Spinal cord (tissue), 10 donors: Measurements from ENCODE around the gene ETNK1. TPM values are rescaled to one million over a fixed set of nuclear protein-coding genes. Genes with fewer than 3 reads are reported as not detected.
"Not testable (repeated sequence)": the region's sequence is repeated elsewhere in the genome, so short reads cannot be mapped to it uniquely, and the experiment has no call there.

Source experiments
- DNase-seq, 6 donors: peaks; one replicate each; pipeline versions ENCODE4 v3.0.0 to v3.0.0-alpha.2; 2013 to 2015; ENCODE audit warnings: low spot score in 6 of 6, low read depth in 4 of 6
- H3K27ac ChIP-seq: one replicate; pipeline ENCODE4 v1.5.1; 2013; ENCODE audit warnings: low read depth, low read length, control low read depth
- H3K27me3 ChIP-seq: one replicate; pipeline ENCODE4 v1.6.1; 2013; ENCODE audit warnings: low read length; ENCODE audit not compliant: control insufficient read depth, insufficient read depth
- H3K36me3 ChIP-seq: one replicate; pipeline ENCODE4 v1.6.1; 2013; ENCODE audit warnings: low read length; ENCODE audit not compliant: control insufficient read depth, insufficient read depth
- H3K4me1 ChIP-seq: one replicate; pipeline ENCODE4 v1.6.1; 2013; ENCODE audit warnings: low read length; ENCODE audit not compliant: control insufficient read depth, insufficient read depth
- H3K4me3 ChIP-seq: one replicate; pipeline ENCODE4 v1.5.1; 2013; ENCODE audit warnings: low read depth, low read length, control low read depth
- H3K9me3 ChIP-seq: one replicate; pipeline ENCODE4 v1.6.1; 2013; ENCODE audit warnings: low read length; ENCODE audit not compliant: control insufficient read depth, insufficient read depth
- WGBS: methylation state at CpG from one replicate; pipeline ENCODE4 v1.1.5; 2013; ENCODE audit warnings: missing lambda C conversion rate; ENCODE audit not compliant: insufficient coverage; 5-methylcytosine and 5-hydroxymethylcytosine counted together
- polyA plus RNA-seq, 2 donors: library from polyadenylated mRNA; unstranded; fragments of 120-200 nt; gene quantifications; one replicate each; pipeline ENCODE4 v1.2.1, GENCODE V29; 2013; ENCODE audit not compliant: insufficient read length in 2 of 2
- total RNA-seq, 2 donors: library from RNA; depleted of rRNA in 1 of 2; stranded (reverse); fragments of 120-200 nt in 1 of 2; fragments of >200 nt in 1 of 2; gene quantifications; one replicate each; pipeline versions ENCODE4 v1.2.3 to v1.2.4, GENCODE V29; 2013 to 2014
- donor health status: healthy.

ETNK1 gene
- total and polyA plus RNA-seq, 4 donors = 41.4 to 170 (median 59.5) TPM

- WGBS = no CpG with 5 or more reads among the region's 4 CpGs
- DNase-seq = no peak
- peaks cover 2% of the 10 kb centered on the region for H3K9me3 ChIP-seq
- no peaks in the 10 kb centered on the region for H3K36me3 ChIP-seq
- H3K4me1 ChIP-seq = no peaks in the 10 kb centered on the region
- H3K4me3 ChIP-seq = no peak overlapping the region
- H3K27ac ChIP-seq = no peak overlapping the region
- H3K27me3 ChIP-seq = no peaks in the 10 kb centered on the region
Measured at GRCh38 chr12:22598763-22599161, 26.2 kb upstream of the ETNK1 start.

GRCh38 chr12:22600181-22600580 lies 24.8 kb upstream of the ETNK1 start:
- H3K36me3 ChIP-seq = no peaks in the 10 kb centered on the region
- no peaks in the 10 kb centered on the region for H3K27me3 ChIP-seq
- H3K27ac ChIP-seq = no peak overlapping the region
- no peak overlapping the region for H3K4me3 ChIP-seq
- H3K4me1 ChIP-seq = no peaks in the 10 kb centered on the region
- no CpG with 5 or more reads among the region's 4 CpGs for WGBS
- DNase-seq = no peak
- peaks cover 2% of the 10 kb centered on the region for H3K9me3 ChIP-seq

GRCh38 chr12:22609501-22609900 lies 15.5 kb upstream of the ETNK1 start:
- no peaks in the 10 kb centered on the region for H3K4me1 ChIP-seq
- H3K27me3 ChIP-seq = no peaks in the 10 kb centered on the region
- H3K9me3 ChIP-seq = peaks cover 1% of the 10 kb centered on the region
- H3K27ac ChIP-seq = no peak overlapping the region
- WGBS = 83% methylated on average over 2 of the region's 4 CpGs
- no peaks in the 10 kb centered on the region for H3K36me3 ChIP-seq
- H3K4me3 ChIP-seq = no peak overlapping the region
- no peak for DNase-seq

DNA sequence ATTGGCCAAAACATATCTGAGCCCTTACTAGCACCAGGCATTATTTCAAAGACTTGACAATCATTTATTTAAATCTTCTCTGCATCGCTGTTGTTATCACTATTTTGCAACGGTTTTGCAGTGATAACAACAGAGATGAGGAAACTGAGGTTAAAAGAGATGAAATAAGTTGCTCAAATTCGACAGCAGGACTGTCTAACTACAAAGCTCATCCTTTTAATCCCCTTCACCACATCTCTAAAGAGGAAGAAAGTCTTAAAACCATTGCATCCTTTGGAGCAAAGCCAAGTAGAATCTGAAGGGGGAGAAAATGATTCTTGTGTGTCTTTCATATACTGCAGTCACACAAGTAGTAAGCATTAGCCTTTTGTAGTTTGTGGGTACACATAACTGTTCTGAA lies 14.8 kb upstream of the ETNK1 start:
- H3K4me1 ChIP-seq = no peaks in the 10 kb centered on the region
- WGBS = no CpG with 5 or more reads among the region's 3 CpGs

DNA sequence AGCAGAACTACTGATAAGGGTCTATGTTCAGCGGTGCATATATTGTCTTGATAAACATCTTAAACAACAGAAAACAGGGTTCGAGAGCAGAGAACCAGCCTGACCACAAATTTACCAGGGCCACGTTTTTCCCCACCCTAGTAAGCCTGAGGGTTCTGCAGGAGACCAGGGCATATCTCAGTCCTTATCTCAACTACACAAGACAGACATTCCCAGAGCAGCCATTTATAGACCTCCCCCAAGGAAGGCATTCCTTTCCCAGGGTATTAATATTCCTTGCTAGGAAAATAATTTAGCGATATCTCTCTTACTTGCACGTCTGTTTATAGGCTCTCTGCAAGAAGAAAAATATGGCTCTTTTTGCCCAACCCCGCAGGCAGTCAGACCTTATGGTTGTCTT lies 12.1 kb upstream of the ETNK1 start:
- not testable (repeated sequence) for H3K27ac ChIP-seq, H3K4me3 ChIP-seq, H3K27me3 ChIP-seq, DNase-seq, H3K9me3 ChIP-seq, H3K4me1 ChIP-seq, H3K36me3 ChIP-seq
- WGBS = 79% methylated on average over 3 of the region's 6 CpGs

More for the DNA sequence above, 14.8 kb upstream of the ETNK1 start:
- H3K36me3 ChIP-seq = no peaks in the 10 kb centered on the region
- H3K27me3 ChIP-seq = no peaks in the 10 kb centered on the region
- no peak overlapping the region for H3K27ac ChIP-seq
- peaks cover 1% of the 10 kb centered on the region for H3K9me3 ChIP-seq
- DNase-seq = no peak
- no peak overlapping the region for H3K4me3 ChIP-seq

- peaks cover 4% of the 10 kb centered on the region for H3K9me3 ChIP-seq
- no peak overlapping the region for H3K27ac ChIP-seq
- H3K4me1 ChIP-seq = no peaks in the 10 kb centered on the region
- no peak for DNase-seq
- WGBS = no CpG with 5 or more reads among the region's 2 CpGs
- H3K36me3 ChIP-seq = no peaks in the 10 kb centered on the region
- H3K27me3 ChIP-seq = no peaks in the 10 kb centered on the region
- no peak overlapping the region for H3K4me3 ChIP-seq
Measured at GRCh38 chr12:22615963-22616501, 8.9 kb upstream of the ETNK1 start.

DNA sequence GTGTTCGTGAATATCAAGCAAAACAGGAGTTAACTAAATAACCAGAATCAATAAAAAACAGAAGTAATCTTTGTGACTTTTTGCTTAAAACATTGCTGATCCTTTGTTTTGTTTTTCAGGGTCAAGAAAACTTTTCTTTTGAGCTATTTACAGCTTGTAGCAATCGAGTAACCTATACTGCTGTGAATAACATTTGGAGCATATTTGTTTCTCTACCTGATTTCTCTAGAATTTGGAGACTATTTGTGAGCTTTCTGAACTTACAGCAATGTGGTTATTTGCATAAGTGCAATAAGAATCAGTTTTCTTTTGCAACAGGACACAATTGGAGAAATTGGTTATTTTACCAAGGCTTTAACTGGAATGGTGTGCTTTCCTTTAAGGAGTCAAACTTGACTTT lies 7.3 kb upstream of the ETNK1 start:
- no CpG with 5 or more reads among the region's 2 CpGs for WGBS
- DNase-seq = no peak

GRCh38 chr12:22624548-22624869 lies 462 bp upstream of the ETNK1 start:
- Histone ChIP-seq H3K4me3 (peak overlapping the region; percentile 99), H3K36me3 (no peaks in the 10 kb centered on the region), H3K27me3 (no peaks in the 10 kb centered on the region), H3K4me1 (peaks cover 9% of the 10 kb centered on the region), H3K9me3 (no peaks in the 10 kb centered on the region), H3K27ac (peak overlapping the region; percentile 97)
- peak in 1 of 6 donors; percentile 81 for DNase-seq
- WGBS = 18% methylated on average over 6 of the region's 10 CpGs

More for the DNA sequence above, 7.3 kb upstream of the ETNK1 start:
- Histone ChIP-seq H3K4me3 (no peak overlapping the region), H3K36me3 (no peaks in the 10 kb centered on the region), H3K9me3 (peaks cover 4% of the 10 kb centered on the region), H3K4me1 (no peaks in the 10 kb centered on the region), H3K27me3 (no peaks in the 10 kb centered on the region), H3K27ac (no peak overlapping the region)

DNA sequence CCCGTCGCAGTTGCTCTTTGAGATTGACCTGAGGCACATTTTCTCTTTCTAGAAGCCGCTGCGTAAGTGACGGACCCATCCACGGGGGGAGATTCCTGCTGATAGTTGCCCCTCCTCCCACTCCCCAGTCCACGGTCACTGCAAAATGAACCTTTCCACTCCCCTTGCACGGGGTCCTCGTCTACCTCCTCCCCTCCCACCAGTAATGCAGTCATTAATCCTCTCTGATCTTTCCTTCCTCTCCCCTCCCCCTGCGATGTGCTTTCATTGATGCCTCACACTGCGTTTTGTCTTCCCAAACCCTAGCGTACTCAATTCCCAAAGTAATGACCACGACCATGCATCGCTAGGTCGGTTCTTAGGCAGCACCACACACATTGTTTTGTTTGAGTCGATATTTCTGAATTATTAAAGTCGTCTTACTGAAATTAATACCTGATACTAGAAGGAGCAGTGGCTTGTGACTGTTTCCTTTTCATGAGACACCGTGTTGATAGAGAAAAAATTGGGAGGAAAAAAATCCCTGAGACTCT lies 857 bp downstream of the ETNK1 start:
- 0% methylated on average over 10 of the region's 18 CpGs for WGBS
- peaks cover 9% of the 10 kb centered on the region for H3K4me1 ChIP-seq
- no peaks in the 10 kb centered on the region for H3K36me3 ChIP-seq
- H3K4me3 ChIP-seq = peak overlapping the region; percentile 99
- DNase-seq = peak; percentile 36 to 85 (median 60)
- peak overlapping the region; percentile 97 for H3K27ac ChIP-seq
- H3K9me3 ChIP-seq = no peaks in the 10 kb centered on the region
- H3K27me3 ChIP-seq = no peaks in the 10 kb centered on the region

DNA sequence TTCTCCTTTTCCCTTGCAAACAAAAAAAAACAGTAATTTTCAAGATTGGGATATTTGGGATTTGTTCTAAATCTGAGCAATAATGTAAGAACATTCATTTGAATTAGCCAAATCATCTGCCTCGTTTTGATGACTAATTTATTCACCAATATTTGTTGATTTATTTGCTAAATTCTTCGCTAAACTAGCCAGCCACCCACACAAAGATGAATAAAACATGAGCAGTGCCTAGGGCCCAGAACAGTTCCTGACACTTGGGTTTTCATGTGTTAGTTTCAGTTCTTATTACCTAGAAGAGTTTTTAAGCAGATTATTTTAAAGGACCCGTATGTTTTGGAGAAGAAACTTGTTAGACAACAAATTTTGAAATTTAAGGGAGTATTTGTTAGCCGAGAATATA lies 1.4 kb downstream of the ETNK1 start:
- peak in 3 of 6 donors; percentile 15 to 47 (median 43) for DNase-seq
- peaks cover 9% of the 10 kb centered on the region for H3K4me1 ChIP-seq

More for the DNA sequence above, 1.4 kb downstream of the ETNK1 start:
- peak overlapping the region; percentile 97 for H3K27ac ChIP-seq
- WGBS = no CpG with 5 or more reads among the region's 4 CpGs
- peak overlapping the region; percentile 99 for H3K4me3 ChIP-seq
- H3K9me3 ChIP-seq = no peaks in the 10 kb centered on the region
- no peaks in the 10 kb centered on the region for H3K27me3 ChIP-seq
- H3K36me3 ChIP-seq = no peaks in the 10 kb centered on the region
